GM23248 (cell line): ENCODE measurements around the gene PHEX.

Experiments used
- EZH2 ChIP-seq: fragments of 200-600 bp; sonication (generic); IDR thresholded peaks from 2 replicates; pipeline ENCODE4 v1.6.1; 2018; ENCODE audit warnings: antibody characterized with exemption, mild to moderate bottlenecking; ENCODE audit not compliant: insufficient read depth, poor library complexity, severe bottlenecking
- EZH2phosphoT487 ChIP-seq: fragments of 200-600 bp; sonication (generic); IDR thresholded peaks from 2 replicates; pipeline ENCODE4 v1.6.1; 2018; ENCODE audit warnings: antibody characterized with exemption, moderate library complexity, mild to moderate bottlenecking, low read depth; ENCODE audit not compliant: insufficient read depth

DNA sequence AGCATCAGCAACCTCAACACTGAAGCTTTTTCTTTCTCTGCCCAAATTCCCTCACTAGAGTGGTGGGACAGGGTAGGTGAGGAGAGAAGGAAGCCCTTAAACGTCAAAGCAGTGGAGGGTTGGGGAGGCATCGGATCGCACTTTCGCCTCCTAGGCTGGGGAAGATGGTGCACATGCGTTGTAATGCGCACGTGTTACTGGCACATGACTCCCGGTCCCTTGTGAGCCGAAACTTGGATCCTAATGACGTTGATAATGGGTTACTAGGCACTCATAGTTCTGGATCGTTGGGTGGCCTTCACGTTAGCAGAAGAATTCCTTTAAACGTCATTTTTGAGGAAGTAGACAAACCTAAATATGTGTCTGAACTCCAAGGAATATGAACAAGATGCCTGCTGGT, 240.5 kb downstream of the PHEX start, which contains the start of gene CBLL2:
- TF ChIP-seq EZH2 = no peak
- TF ChIP-seq EZH2phosphoT487 = no peak
